HG03558 (cell line): ENCODE measurements around the gene ERBB2.

Experiments
- ATAC-seq: cut with Tn5 transposase; IDR thresholded peaks from one replicate; pipeline ENCODE4 v1.9.1; 2021; ENCODE audit warnings: moderate number of reproducible peaks; ENCODE audit not compliant: unreplicated experiment; ENCODE audit errors: extremely low read depth

Gene ERBB2

GRCh38 chr17:39664581-39665561 lies 35.0 kb upstream of the ERBB2 start, which contains the start of gene TCAP:
TSS of gene TCAP (plus strand) at chr17:39665349. CDS start at chr17:39665360, 11 bp downstream.
- no peak for ATAC-seq

GRCh38 chr17:39665642-39666224 lies 34.1 kb upstream of the ERBB2 start:
- ATAC-seq: no peak

GRCh38 chr17:39666231-39666600 lies 33.6 kb upstream of the ERBB2 start:
- no peak for ATAC-seq

- no peak for ATAC-seq
Measured at GRCh38 chr17:39666601-39667261, 33.1 kb upstream of the ERBB2 start.

GRCh38 chr17:39667262-39667944 lies 32.5 kb upstream of the ERBB2 start:
- no peak for ATAC-seq

- no peak for ATAC-seq
Measured at GRCh38 chr17:39667945-39668924, 31.6 kb upstream of the ERBB2 start, which contains the start of gene PNMT. TSS of gene PNMT (plus strand) at chr17:39668453. CDS start at chr17:39668476, 23 bp downstream.

GRCh38 chr17:39669897-39670735 lies 29.7 kb upstream of the ERBB2 start:
- ATAC-seq: no peak

- no peak for ATAC-seq
Measured at GRCh38 chr17:39670746-39671145, 29.1 kb upstream of the ERBB2 start.

GRCh38 chr17:39671651-39672521 lies 28.0 kb upstream of the ERBB2 start:
- ATAC-seq: no peak

GRCh38 chr17:39672522-39673334 lies 27.1 kb upstream of the ERBB2 start:
- no peak for ATAC-seq

- ATAC-seq: no peak
Measured at GRCh38 chr17:39673335-39674081, 26.4 kb upstream of the ERBB2 start.

GRCh38 chr17:39674179-39674578 lies 25.7 kb upstream of the ERBB2 start:
- ATAC-seq: no peak

GRCh38 chr17:39674702-39675389 lies 25.0 kb upstream of the ERBB2 start:
- ATAC-seq: no peak

GRCh38 chr17:39675390-39676082 lies 24.3 kb upstream of the ERBB2 start:
- no peak for ATAC-seq
